Vagina (tissue), 2 donors: ENCODE data around the gene TSPAN32. TPM values are rescaled to one million over a fixed set of nuclear protein-coding genes. Genes with fewer than 3 reads are reported as not detected.

Experiments used
- DNase-seq, 2 donors: peaks; one replicate each; pipeline ENCODE4 v3.0.0-alpha.2; 2017; ENCODE audit errors: extremely low spot score in 2 of 2
- H3K27ac ChIP-seq: fragments of 200-600 bp; sonication (generic); one replicate; pipeline ENCODE4 v1.5.1; 2019
- H3K27me3 ChIP-seq: fragments of 200-600 bp; sonication (generic); one replicate; pipeline ENCODE4 v1.5.1; 2019
- H3K36me3 ChIP-seq, 2 donors: fragments of 200-600 bp; sonication (generic); one replicate each; pipeline ENCODE4 v1.5.1; 2017 to 2019
- H3K4me1 ChIP-seq: fragments of 200-600 bp; sonication (generic); one replicate; pipeline ENCODE4 v1.5.1; 2019
- H3K4me3 ChIP-seq, 2 donors: fragments of 200-600 bp; sonication (generic); 1 replicate in 1 of 2; 2 replicates in 1 of 2; pipeline ENCODE4 v1.5.1; 2016 to 2019
- H3K9me3 ChIP-seq: fragments of 200-600 bp; sonication (generic); one replicate; pipeline ENCODE4 v1.5.1; 2019
- POLR2A ChIP-seq, 2 donors: fragments of 450-650 bp; IDR thresholded peaks; one replicate each; pipeline ENCODE4 v1.6.1; 2017; ENCODE audit warnings: antibody characterized with exemption in 2 of 2, mild to moderate bottlenecking in 2 of 2, moderate library complexity in 2 of 2
- POLR2AphosphoS5 ChIP-seq, 2 donors: sonication (generic); formaldehyde crosslinking; IDR thresholded peaks; one replicate each; pipeline ENCODE4 v1.9.0; 2017; ENCODE audit warnings: antibody characterized with exemption in 2 of 2, mild to moderate bottlenecking in 2 of 2, low read depth in 1 of 2; ENCODE audit not compliant: insufficient read depth in 1 of 2
- intact Hi-C: fragments of 100-400 bp; cut with DNase I; formaldehyde crosslinking; loops from one replicate; pipeline ENCODE4 v1.15.1; 2023
- total RNA-seq: library from RNA; depleted of rRNA; stranded (reverse); fragments of >200 nt; gene quantifications from one replicate; pipeline ENCODE4 v1.2.3, GENCODE V29; 2016
- TF ChIP-seq, protein P1 (sequence below), 3 experiments: fragments of 450-650 bp in 2 of 3; fragments of 200-600 bp in 1 of 3; sonication (generic) in 1 of 3; IDR thresholded peaks; one replicate each; pipeline ENCODE4 v1.5.1; 2017 to 2019; ENCODE audit warnings: antibody characterized with exemption in 3 of 3, mild to moderate bottlenecking in 2 of 3, moderate library complexity in 2 of 3

TSPAN32 gene
- total RNA-seq, 1 donor from 2014 or later = 3.7 TPM

DNA sequence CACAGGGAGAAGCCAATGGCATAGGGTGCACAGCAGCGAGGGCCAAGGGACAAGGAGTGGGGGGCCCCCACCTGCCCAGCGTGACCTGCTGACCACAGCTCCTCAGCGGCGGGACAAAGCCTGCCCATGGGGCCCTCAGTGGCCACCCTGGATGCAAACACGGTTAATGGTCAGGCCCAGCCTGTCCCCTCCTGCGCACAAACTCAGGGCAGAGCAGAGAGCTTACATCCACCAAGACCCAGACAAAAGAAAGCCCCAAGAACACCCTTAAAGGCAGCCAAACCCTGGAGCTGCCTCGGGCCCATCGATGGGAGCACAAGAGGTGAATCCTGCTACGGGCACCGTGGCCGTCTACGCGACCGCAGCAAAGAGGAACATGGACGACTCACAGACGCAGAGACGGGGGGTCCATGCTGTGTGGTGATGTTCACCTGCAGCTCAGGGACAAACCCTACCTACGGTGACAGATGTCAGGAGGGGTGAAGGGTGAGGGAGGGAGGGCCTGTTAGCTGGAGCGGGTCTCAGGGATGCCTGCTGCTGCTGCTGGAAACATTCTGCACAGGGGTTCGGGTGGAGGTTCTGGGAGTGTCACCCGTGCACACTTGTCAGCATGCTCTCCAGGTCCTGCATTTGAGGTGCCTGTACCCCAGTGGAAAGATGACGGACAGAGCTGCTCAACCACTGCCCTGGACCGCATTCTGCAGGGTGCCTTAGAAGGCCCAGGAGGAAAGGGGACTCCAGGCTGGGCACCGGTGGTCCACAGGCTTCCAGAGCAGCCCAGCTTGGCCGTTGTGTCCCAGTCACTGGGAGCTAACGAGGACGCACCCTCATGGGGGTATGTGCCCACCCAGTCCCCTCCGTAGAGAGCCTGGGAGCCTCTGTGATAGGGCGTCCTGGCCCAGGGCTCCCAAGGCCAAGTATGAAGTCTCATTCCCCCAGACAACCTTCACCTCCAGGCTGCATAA, 43.0 kb upstream of the TSPAN32 start:
- Histone ChIP-seq H3K4me1 (no peaks in the 10 kb centered on the region), H3K4me3 (no peak overlapping the region), H3K27ac (no peak overlapping the region), H3K9me3 (no peaks in the 10 kb centered on the region), H3K36me3 (no peaks in the 10 kb centered on the region), H3K27me3 (no peaks in the 10 kb centered on the region)
- intact Hi-C loops = no loop called here
- peak in 1 of 2 donors; percentile 94 for DNase-seq
- TF ChIP-seq, protein P1, sequence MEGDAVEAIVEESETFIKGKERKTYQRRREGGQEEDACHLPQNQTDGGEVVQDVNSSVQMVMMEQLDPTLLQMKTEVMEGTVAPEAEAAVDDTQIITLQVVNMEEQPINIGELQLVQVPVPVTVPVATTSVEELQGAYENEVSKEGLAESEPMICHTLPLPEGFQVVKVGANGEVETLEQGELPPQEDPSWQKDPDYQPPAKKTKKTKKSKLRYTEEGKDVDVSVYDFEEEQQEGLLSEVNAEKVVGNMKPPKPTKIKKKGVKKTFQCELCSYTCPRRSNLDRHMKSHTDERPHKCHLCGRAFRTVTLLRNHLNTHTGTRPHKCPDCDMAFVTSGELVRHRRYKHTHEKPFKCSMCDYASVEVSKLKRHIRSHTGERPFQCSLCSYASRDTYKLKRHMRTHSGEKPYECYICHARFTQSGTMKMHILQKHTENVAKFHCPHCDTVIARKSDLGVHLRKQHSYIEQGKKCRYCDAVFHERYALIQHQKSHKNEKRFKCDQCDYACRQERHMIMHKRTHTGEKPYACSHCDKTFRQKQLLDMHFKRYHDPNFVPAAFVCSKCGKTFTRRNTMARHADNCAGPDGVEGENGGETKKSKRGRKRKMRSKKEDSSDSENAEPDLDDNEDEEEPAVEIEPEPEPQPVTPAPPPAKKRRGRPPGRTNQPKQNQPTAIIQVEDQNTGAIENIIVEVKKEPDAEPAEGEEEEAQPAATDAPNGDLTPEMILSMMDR (IDR thresholded peaks at IDR 0.05) = no peak
- TF ChIP-seq POLR2A (IDR thresholded peaks at IDR 0.05) (no peak), POLR2AphosphoS5 (IDR thresholded peaks at IDR 0.05; ENCODE audit: insufficient read depth in 1 of 2, low read depth in 1 of 2) (no peak)

DNA sequence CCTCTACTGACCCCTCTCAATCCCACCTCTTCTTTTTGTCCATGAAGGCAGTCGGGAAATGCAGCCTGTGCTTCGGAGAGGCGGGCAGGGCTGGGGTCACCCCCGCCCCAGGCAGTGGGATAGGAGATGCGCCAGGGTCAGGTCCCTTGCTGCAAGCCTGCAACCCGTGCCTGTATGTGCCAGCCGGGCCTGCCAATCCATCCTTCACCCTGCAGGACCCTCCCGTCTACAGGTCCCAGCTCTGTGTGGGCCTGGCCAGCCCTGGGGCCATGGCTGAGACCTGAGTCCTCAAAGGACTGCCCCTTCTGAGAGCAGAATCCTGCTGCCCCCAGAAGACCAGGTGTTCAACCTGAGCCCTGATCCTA, 42.4 kb upstream of the TSPAN32 start:
- Histone ChIP-seq H3K27me3 (no peaks in the 10 kb centered on the region), H3K27ac (no peak overlapping the region), H3K4me1 (no peaks in the 10 kb centered on the region), H3K4me3 (no peak overlapping the region), H3K9me3 (no peaks in the 10 kb centered on the region), H3K36me3 (no peaks in the 10 kb centered on the region)
- intact Hi-C loops = no loop called here
- no peak for DNase-seq
- TF ChIP-seq POLR2AphosphoS5 (IDR thresholded peaks at IDR 0.05; ENCODE audit: insufficient read depth in 1 of 2, low read depth in 1 of 2) = no peak
- TF ChIP-seq, protein P1 (IDR thresholded peaks at IDR 0.05) = no peak
- TF ChIP-seq POLR2A (IDR thresholded peaks at IDR 0.05) = no peak

DNA sequence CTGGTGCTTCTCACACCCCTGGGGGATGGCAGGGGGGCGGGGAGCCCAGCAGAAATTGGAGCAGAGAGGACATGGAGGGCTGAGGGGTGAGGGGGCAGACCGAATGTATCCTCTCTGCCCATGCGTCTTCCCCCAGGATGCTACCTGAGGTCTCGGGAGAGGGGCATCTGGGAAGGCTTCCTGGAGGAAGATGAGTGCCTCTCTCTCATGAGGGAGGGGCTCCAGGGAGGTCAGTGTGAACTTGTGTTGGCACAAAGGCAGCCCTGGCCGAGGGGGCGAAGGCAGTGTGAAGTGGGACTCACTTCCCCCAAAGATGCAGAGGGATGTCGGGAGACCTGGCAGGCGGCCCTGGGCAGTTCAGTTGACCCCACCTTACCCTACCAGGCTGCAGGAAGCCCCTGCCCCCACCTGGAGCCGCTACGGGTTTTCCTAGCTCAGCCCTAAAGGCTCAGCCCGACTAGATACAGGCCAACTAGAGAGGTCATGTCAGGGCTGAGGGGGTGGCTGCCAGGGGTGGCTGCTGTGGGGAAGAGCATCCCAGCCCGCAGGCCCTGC, 41.8 kb upstream of the TSPAN32 start:
- DNase-seq = no peak
- Histone ChIP-seq H3K4me1 (no peaks in the 10 kb centered on the region), H3K27ac (no peak overlapping the region), H3K36me3 (no peaks in the 10 kb centered on the region), H3K4me3 (no peak overlapping the region), H3K9me3 (no peaks in the 10 kb centered on the region), H3K27me3 (no peaks in the 10 kb centered on the region)
- intact Hi-C loops = no loop called here
- TF ChIP-seq POLR2A (IDR thresholded peaks at IDR 0.05) (no peak), POLR2AphosphoS5 (IDR thresholded peaks at IDR 0.05; ENCODE audit: insufficient read depth in 1 of 2, low read depth in 1 of 2) (no peak)
- TF ChIP-seq, protein P1 (IDR thresholded peaks at IDR 0.05) = no peak

- TF ChIP-seq POLR2AphosphoS5 (IDR thresholded peaks at IDR 0.05; ENCODE audit: insufficient read depth in 1 of 2, low read depth in 1 of 2) (no peak), POLR2A (IDR thresholded peaks at IDR 0.05) (no peak)
- TF ChIP-seq, protein P1 (IDR thresholded peaks at IDR 0.05) = no peak
- no peaks in the 10 kb centered on the region for H3K4me1 ChIP-seq
- H3K27me3 ChIP-seq = no peaks in the 10 kb centered on the region
- H3K36me3 ChIP-seq = no peaks in the 10 kb centered on the region
- H3K4me3 ChIP-seq = no peak overlapping the region
- H3K27ac ChIP-seq = no peak overlapping the region
- peak in 1 of 2 donors; percentile 89 for DNase-seq
- intact Hi-C loops = no loop called here
- H3K9me3 ChIP-seq = no peaks in the 10 kb centered on the region
These were observed 41.1 kb upstream of the TSPAN32 start for GRCh38 chr11:2260491-2261364.
